ENCODE data around the gene ACTR6. TPM values are rescaled to one million over a fixed set of nuclear protein-coding genes. Genes with fewer than 3 reads are reported as not detected.

The ACTR6 gene
- total and polyA plus RNA-seq, 10 of the 15 experiments (the other 5 are each of a cell fraction or from before 2014, with no cell fraction given): 17.4 to 62.4 (median 40.5) TPM

GRCh38 chr12:100214518-100214917 lies 13.9 kb downstream of the ACTR6 start:
- no TSS peak for BruUV-seq (replicated peaks)
- Histone ChIP-seq H3K27ac (ENCODE audit: control insufficient read depth, insufficient read depth) (no peak overlapping the region), H3K27me3 (replicated peaks in 1 of 2; ENCODE audit: control insufficient read depth in 2 of 2, insufficient read depth in 2 of 2, low read length in 1 of 2) (no peaks in the 10 kb centered on the region), H3K9ac (ENCODE audit: control insufficient read depth, insufficient read depth, low read length) (no peak overlapping the region), H3K4me3 (no peak overlapping the region), H3K4me1 (ENCODE audit: control insufficient read depth, insufficient read depth, low read length) (no peaks in the 10 kb centered on the region), H4K20me1 (ENCODE audit: control insufficient read depth, insufficient read depth) (no peaks in the 10 kb centered on the region), H3K79me2 (ENCODE audit: control insufficient read depth, insufficient read depth, low read length) (no peaks in the 10 kb centered on the region), H3K4me2 (ENCODE audit: control insufficient read depth, insufficient read depth) (no peak overlapping the region), H2AFZ (ENCODE audit: control insufficient read depth, low read depth, low read length) (no peak overlapping the region), H3K36me3 (ENCODE audit: control insufficient read depth in 2 of 2, insufficient read depth in 2 of 2, low read length in 1 of 2) (peaks cover 2 to 15% of the 10 kb centered on the region in 2 experiments; a peak in 3 of 4 replicates), H3K9me3 (replicated peaks; ENCODE audit: control insufficient read depth, insufficient read depth, low read length) (no peaks in the 10 kb centered on the region)
- ChIA-PET POLR2A (no interaction called here), CTCF (interaction anchor here (0.6 to 1.5 kb wide), 5 partner anchors 18 to 393 kb away, joined by 3 to 4 read pairs (median 3); no protein-coding TSS in a partner anchor), SMC1A (ENCODE audit: uncharacterized antibody, unreplicated experiment) (interaction anchor here (1.3 to 1.9 kb wide), 3 partner anchors 9 to 190 kb away, joined by 3 to 8 read pairs (median 3); no protein-coding TSS in a partner anchor), RAD21 (ENCODE audit: unreplicated experiment) (interaction anchor here (1.3 kb wide), 1 partner anchor 10 kb away, joined by 3 read pairs; no protein-coding TSS in a partner anchor)
- FAIRE-seq (no peak), DNase-seq (ENCODE audit: low read depth, low spot score) (no peak), ATAC-seq (no peak)
- no peak for TF ChIP-seq RUNX3 (IDR thresholded peaks at IDR 0.05; ENCODE audit: low read length)
- no peak for TF ChIP-seq SRF (IDR thresholded peaks at IDR 0.05; ENCODE audit: low read depth in 2 of 2, low read length in 2 of 2)
- no peak for TF ChIP-seq NFIC (IDR thresholded peaks at IDR 0.05; ENCODE audit: low read depth, low read length)
- TF ChIP-seq ZNF687 (IDR thresholded peaks at IDR 0.05): no peak
- no peak for TF ChIP-seq KDM1A (IDR thresholded peaks at IDR 0.05; ENCODE audit: borderline replicate concordance)
- TF ChIP-seq PAX5 (IDR thresholded peaks at IDR 0.05; ENCODE audit: borderline replicate concordance, low read depth, low read length): no peak
- no peak for TF ChIP-seq RCOR1 (conservative IDR thresholded peaks at IDR 0.05; ENCODE audit: low read depth, low read length)
- no peak for TF ChIP-seq CBX3 (IDR thresholded peaks at IDR 0.05; ENCODE audit: borderline replicate concordance, low read depth)
- WGBS (ENCODE audit: insufficient coverage, insufficient replicate concordance, low lambda C conversion rate, missing lambda C conversion rate): 100% methylated on average over 2 of the region's 2 CpGs
- intact Hi-C loops (cut with micrococcal nuclease; ENCODE audit: unreplicated experiment) (no loop called here), in situ Hi-C loops (cut with MboI) (no loop called here)

Measured in GM12878 (cell line).